Gastrocnemius medialis (tissue), 4 donors: Measurements from ENCODE around the gene STRADA. TPM values are rescaled to one million over a fixed set of nuclear protein-coding genes. Genes with fewer than 3 reads are reported as not detected.

Source experiments
- ATAC-seq, 2 donors: fragments of 150-250 bp; one replicate each; pipeline ENCODE4 v1.9.1; 2016
- DNase-seq, 2 donors: peaks; one replicate each; pipeline ENCODE4 v3.0.0-alpha.2; 2019
- H3K27ac ChIP-seq, 4 donors: fragments of 200-600 bp; sonication (generic); 1 replicate in 1 of 4; 2 replicates in 3 of 4; pipeline ENCODE4 v1.5.1; 2016 to 2018; ENCODE audit warnings: mild to moderate bottlenecking in 2 of 4, moderate library complexity in 1 of 4
- H3K27me3 ChIP-seq, 3 donors: fragments of 200-600 bp; sonication (generic) in 2 of 3; 1 replicate in 1 of 3; 2 replicates in 2 of 3; pipeline versions ENCODE4 v1.5.1 to v1.6.0; 2016 to 2019; ENCODE audit warnings: mild to moderate bottlenecking in 1 of 3, moderate library complexity in 1 of 3
- H3K36me3 ChIP-seq, 2 donors: fragments of 200-600 bp; sonication (generic) in 1 of 2; one replicate each; pipeline ENCODE4 v1.5.1; 2017 to 2018
- H3K4me1 ChIP-seq, 2 donors: fragments of 200-600 bp; sonication (generic) in 1 of 2; one replicate each; pipeline ENCODE4 v1.5.1; 2016 to 2017; ENCODE audit warnings: mild to moderate bottlenecking in 2 of 2
- H3K4me3 ChIP-seq, 4 donors: fragments of 200-600 bp; sonication (generic) in 3 of 4; 1 replicate in 1 of 4; 2 replicates in 3 of 4; pipeline ENCODE4 v1.5.1; 2016 to 2019; ENCODE audit warnings: mild to moderate bottlenecking in 2 of 4
- H3K9me3 ChIP-seq, 3 donors: fragments of 200-600 bp; sonication (generic) in 2 of 3; 1 replicate in 1 of 3; 2 replicates in 2 of 3; pipeline ENCODE4 v1.5.1; 2016 to 2019
- POLR2A ChIP-seq, 2 donors: fragments of 450-650 bp; IDR thresholded peaks; one replicate each; pipeline ENCODE4 v1.6.1; 2017; ENCODE audit warnings: antibody characterized with exemption in 2 of 2, mild to moderate bottlenecking in 2 of 2, moderate library complexity in 2 of 2
- in situ Hi-C, 4 donors: fragments of 200-750 bp; cut with MboI; loops; one replicate each; pipeline versions ENCODE4 v1.15.0 to v1.8.0; 2017; ENCODE audit warnings: low sequenced_read_pairs in 4 of 4
- intact Hi-C: fragments of 100-400 bp; cut with DNase I; formaldehyde crosslinking; loops from one replicate; pipeline ENCODE4 v1.15.1; 2023; ENCODE audit warnings: low total_unique reads
- total RNA-seq, 4 donors: library from RNA; depleted of rRNA; stranded (reverse); fragments of >200 nt; gene quantifications; one replicate each; pipeline versions ENCODE4 v1.1.0 to v1.2.3, GENCODE V29; 2016
- TF ChIP-seq, protein P1 (sequence below), 5 experiments: fragments of 450-650 bp in 3 of 5; fragments of 200-600 bp in 2 of 5; sonication (generic) in 2 of 5; IDR thresholded peaks in 4 of 5; conservative IDR thresholded peaks in 1 of 5; 1 replicate in 4 of 5; 2 replicates in 1 of 5; pipeline ENCODE4 v1.5.1; 2016 to 2019; ENCODE audit warnings: antibody characterized with exemption in 5 of 5, mild to moderate bottlenecking in 3 of 5, moderate library complexity in 3 of 5

STRADA gene
- total RNA-seq, 4 donors from 2014 or later: 7.5 to 15.0 (median 8.6) TPM

DNA sequence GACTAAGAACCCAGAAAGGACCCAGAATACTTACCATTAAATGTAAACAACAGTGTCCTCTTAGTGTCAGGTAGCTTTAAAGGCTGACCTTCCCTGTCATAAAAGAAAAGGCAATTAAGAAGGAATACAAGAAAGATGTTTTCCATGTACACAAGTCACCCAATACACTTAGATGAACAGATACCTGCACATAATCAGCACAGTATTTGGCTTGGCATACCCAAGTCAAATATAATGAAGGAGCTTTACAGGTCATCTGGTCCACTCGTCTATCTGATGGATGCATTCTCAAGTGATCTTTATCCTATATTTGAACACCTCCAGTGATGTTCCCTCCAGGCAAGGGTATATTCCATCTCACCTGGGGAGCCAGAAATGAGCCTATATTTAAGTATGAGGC is 11.1 kb upstream of the STRADA start:
- H3K9me3 ChIP-seq: no peaks in the 10 kb centered on the region
- no peaks in the 10 kb centered on the region for H3K4me1 ChIP-seq
- no peak overlapping the region for H3K4me3 ChIP-seq
- H3K36me3 ChIP-seq: peaks cover 5 to 96% of the 10 kb centered on the region in 2 donors
- intact Hi-C loops (loop anchor here (10.0 kb wide), 1 partner anchor 52 kb away; no protein-coding TSS in a partner anchor), in situ Hi-C loops (no loop called here)
- no peak for DNase-seq
- no peak for ATAC-seq
- TF ChIP-seq, protein P1, sequence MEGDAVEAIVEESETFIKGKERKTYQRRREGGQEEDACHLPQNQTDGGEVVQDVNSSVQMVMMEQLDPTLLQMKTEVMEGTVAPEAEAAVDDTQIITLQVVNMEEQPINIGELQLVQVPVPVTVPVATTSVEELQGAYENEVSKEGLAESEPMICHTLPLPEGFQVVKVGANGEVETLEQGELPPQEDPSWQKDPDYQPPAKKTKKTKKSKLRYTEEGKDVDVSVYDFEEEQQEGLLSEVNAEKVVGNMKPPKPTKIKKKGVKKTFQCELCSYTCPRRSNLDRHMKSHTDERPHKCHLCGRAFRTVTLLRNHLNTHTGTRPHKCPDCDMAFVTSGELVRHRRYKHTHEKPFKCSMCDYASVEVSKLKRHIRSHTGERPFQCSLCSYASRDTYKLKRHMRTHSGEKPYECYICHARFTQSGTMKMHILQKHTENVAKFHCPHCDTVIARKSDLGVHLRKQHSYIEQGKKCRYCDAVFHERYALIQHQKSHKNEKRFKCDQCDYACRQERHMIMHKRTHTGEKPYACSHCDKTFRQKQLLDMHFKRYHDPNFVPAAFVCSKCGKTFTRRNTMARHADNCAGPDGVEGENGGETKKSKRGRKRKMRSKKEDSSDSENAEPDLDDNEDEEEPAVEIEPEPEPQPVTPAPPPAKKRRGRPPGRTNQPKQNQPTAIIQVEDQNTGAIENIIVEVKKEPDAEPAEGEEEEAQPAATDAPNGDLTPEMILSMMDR (IDR thresholded peaks at IDR 0.05 in 4 of 5, conservative IDR thresholded peaks at IDR 0.05 in 1 of 5): no peak
- no peak for TF ChIP-seq POLR2A (IDR thresholded peaks at IDR 0.05)
- H3K27me3 ChIP-seq: no peaks in the 10 kb centered on the region
- peak overlapping the region in 1 of 4 donors; percentile 29 for H3K27ac ChIP-seq

DNA sequence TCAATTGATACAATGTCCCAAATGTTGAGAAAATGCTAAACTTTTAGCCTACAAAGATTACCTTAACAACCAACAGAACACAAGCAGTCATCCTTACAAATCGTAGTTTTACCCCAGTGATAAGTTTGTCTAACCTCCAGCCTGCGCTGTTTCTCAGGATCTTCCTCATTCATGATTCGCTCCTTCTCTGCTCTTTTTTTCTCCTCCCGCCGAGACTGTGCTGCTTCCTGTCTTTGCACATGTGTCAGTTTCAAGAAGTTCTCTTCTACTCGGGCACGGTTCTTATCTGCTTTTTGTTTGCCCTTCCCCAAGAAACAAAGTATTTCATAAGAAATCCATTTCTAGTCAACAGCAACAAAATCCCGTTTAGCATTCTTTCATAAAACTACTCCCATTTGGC is 10.2 kb upstream of the STRADA start:
- H3K27ac ChIP-seq: no peak overlapping the region
- no peak for DNase-seq
- in situ Hi-C loops (no loop called here), intact Hi-C loops (loop anchor here (10.0 kb wide), 1 partner anchor 53 kb away; no protein-coding TSS in a partner anchor)
- no peaks in the 10 kb centered on the region for H3K27me3 ChIP-seq
- H3K36me3 ChIP-seq: peaks cover 5 to 93% of the 10 kb centered on the region in 2 donors
- ATAC-seq: no peak
- no peaks in the 10 kb centered on the region for H3K9me3 ChIP-seq
- no peak overlapping the region for H3K4me3 ChIP-seq
- TF ChIP-seq, protein P1 (IDR thresholded peaks at IDR 0.05 in 4 of 5, conservative IDR thresholded peaks at IDR 0.05 in 1 of 5): no peak
- no peaks in the 10 kb centered on the region for H3K4me1 ChIP-seq

DNA sequence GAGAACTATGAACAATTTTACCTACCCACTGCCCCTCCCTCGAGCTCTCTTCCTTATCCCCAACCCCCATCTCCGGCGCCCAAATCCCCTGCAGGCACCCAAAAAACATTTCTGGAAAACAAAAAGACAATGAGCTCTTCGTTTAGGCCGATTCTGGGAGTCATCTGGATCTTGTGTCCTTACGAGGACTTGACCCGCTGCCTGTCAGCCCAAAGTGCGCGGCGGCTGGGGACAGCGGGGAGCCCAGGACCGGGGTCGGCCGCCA is 524 bp downstream of the STRADA start:
- ATAC-seq (peak; percentile 24 to 35), DNase-seq (no peak)
- TF ChIP-seq, protein P1 (IDR thresholded peaks at IDR 0.05 in 4 of 5, conservative IDR thresholded peaks at IDR 0.05 in 1 of 5): no peak
- TF ChIP-seq POLR2A (IDR thresholded peaks at IDR 0.05): no peak
- H3K27me3 ChIP-seq: no peaks in the 10 kb centered on the region
- H3K4me1 ChIP-seq: peaks cover 14 to 16% of the 10 kb centered on the region in 2 donors
- intact Hi-C loops (loop anchor here (1.0 to 10.0 kb wide), 4 partner anchors 32 to 190 kb away; partner anchors contain the start of genes CCDC47, DCAF7, MAP3K3 and SMARCD2), in situ Hi-C loops (no loop called here)
- peak overlapping the region; percentile 77 to 85 (median 82) for H3K4me3 ChIP-seq
- H3K27ac ChIP-seq: peak overlapping the region; percentile 86 to 92 (median 90)
- peaks cover under 1 to 17% of the 10 kb centered on the region in 2 donors for H3K36me3 ChIP-seq
- H3K9me3 ChIP-seq: no peaks in the 10 kb centered on the region

DNA sequence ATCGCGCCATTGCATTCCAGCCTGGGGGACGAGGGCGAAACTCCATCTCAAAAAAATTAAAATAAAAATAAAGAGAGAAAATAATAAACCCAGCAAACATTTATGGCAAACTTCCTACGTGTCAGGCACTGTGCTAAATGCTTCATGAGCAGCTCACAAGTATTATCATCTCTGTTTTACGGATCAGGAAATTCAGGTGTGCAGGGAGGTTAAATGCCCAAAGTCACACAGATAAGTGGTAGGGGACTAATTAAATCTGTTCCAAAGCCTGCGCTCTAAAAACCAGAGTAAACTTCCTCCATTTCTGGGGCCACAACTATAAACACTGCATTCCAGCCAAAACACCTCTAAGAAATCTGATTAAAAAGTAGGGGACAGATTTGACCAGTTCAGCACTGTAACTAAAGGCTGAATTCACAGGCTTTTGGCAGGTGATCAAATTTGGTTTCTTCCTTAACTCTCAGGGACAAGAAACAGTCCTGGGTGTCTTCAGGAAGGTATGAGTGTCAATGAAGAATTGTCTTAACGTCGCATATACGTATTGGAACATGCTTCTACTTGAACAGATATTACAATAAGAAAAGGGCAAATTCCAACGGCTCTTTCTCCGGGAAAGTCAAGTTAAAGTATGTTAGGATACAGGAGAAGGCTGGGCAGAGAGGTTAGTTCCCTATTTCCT is 996 bp downstream of the STRADA start:
- H3K4me1 ChIP-seq: peaks cover 14 to 17% of the 10 kb centered on the region in 2 donors
- no peak for TF ChIP-seq POLR2A (IDR thresholded peaks at IDR 0.05)
- TF ChIP-seq, protein P1 (IDR thresholded peaks at IDR 0.05 in 4 of 5, conservative IDR thresholded peaks at IDR 0.05 in 1 of 5): no peak
- ATAC-seq (no peak), DNase-seq (no peak)
- in situ Hi-C loops: no loop called here
- intact Hi-C loops: loop anchor here (1.0 to 10.0 kb wide), 4 partner anchors 33 to 190 kb away; partner anchors contain the start of genes CCDC47, DCAF7, MAP3K3 and SMARCD2
- no peaks in the 10 kb centered on the region for H3K9me3 ChIP-seq
- H3K27me3 ChIP-seq: no peaks in the 10 kb centered on the region
- H3K27ac ChIP-seq: peak overlapping the region; percentile 86 to 92 (median 90)
- H3K4me3 ChIP-seq: peak overlapping the region; percentile 77 to 85 (median 82)
- peaks cover 0 to 12% of the 10 kb centered on the region in 2 donors for H3K36me3 ChIP-seq
